AG04449 (cell line): Measurements from ENCODE around the gene SSPN.

Experiments
- CTCF ChIA-PET: fragments of 350-600 bp; formaldehyde crosslinking; extraction: SDS; loops from one replicate; lab custom pipeline; 2021; ENCODE audit warnings: antibody characterized with exemption; lab: Yijun Ruan, JAX
- POLR2A ChIA-PET: fragments of 400-600, 350-600 bp; formaldehyde crosslinking; extraction: SDS; loops from one replicate; lab custom pipeline; 2020; ENCODE audit warnings: antibody characterized with exemption, inconsistent platforms; lab: Yijun Ruan, JAX
- DNase-seq: peaks from one replicate; pipeline ENCODE4 v3.0.0-alpha.2; 2010; ENCODE audit warnings: low read depth, low spot score
- H3K4me3 ChIP-seq: 2 replicates; pipeline ENCODE4 v1.5.1; 2011; ENCODE audit warnings: low read depth, mild to moderate bottlenecking, control low read depth, low read length
- TF ChIP-seq, protein P1 (sequence below): IDR thresholded peaks from one replicate; pipeline ENCODE4 v1.5.1; 2011; ENCODE audit warnings: mild to moderate bottlenecking, moderate library complexity, low read length, control low read depth, inconsistent platforms; ENCODE audit not compliant: insufficient read depth; ENCODE audit errors: missing control alignments

The SSPN gene

DNA sequence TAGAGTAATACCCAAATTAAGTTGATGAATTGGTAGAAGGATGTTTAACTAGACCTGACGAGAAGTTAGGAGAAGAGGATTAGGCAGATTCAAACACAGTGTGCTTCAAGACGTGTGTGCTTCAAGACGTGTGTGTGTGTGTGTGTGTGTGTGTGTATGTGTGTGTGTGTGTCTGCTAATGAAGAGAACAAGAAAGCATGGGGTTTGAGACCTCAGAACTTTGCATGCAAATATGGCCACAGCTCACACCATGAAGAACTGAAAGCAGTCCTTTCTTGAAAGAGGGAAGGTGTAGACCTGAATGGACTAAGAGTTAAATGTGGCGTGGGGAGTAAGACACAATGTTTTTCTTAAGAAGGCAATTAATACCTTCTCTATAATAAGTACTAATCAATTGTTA, 32.5 kb upstream of the SSPN start:
- TF ChIP-seq, protein P1, sequence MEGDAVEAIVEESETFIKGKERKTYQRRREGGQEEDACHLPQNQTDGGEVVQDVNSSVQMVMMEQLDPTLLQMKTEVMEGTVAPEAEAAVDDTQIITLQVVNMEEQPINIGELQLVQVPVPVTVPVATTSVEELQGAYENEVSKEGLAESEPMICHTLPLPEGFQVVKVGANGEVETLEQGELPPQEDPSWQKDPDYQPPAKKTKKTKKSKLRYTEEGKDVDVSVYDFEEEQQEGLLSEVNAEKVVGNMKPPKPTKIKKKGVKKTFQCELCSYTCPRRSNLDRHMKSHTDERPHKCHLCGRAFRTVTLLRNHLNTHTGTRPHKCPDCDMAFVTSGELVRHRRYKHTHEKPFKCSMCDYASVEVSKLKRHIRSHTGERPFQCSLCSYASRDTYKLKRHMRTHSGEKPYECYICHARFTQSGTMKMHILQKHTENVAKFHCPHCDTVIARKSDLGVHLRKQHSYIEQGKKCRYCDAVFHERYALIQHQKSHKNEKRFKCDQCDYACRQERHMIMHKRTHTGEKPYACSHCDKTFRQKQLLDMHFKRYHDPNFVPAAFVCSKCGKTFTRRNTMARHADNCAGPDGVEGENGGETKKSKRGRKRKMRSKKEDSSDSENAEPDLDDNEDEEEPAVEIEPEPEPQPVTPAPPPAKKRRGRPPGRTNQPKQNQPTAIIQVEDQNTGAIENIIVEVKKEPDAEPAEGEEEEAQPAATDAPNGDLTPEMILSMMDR: no peak
- H3K4me3 ChIP-seq: no peak overlapping the region
- ChIA-PET POLR2A (no interaction called here), CTCF (interaction anchor here (1.2 kb wide), 1 partner anchor 13 kb away, joined by 5 read pairs; no protein-coding TSS in a partner anchor)
- DNase-seq: no peak

DNA sequence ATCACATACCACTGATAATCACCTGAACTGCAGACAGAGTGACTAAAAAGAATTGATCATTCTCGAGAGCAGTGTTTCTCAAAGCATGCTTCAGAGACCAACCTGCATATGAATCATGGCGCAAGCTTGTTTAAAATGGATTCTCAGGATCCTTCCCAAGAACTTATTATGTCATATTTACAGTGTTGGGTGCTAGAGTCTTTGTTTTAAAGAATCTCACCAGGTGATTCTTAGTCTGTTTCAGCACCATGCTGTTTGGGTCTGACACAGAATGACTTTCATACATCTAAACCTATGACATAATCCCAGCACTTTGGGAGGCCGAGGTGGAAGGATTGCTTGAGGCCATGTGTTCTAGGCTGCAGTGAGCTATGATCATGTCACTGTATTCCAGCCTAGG, 31.3 kb upstream of the SSPN start:
- no peak overlapping the region for H3K4me3 ChIP-seq
- TF ChIP-seq, protein P1: no peak
- CTCF ChIA-PET: no interaction called here
- POLR2A ChIA-PET: no interaction called here
- no peak for DNase-seq

DNA sequence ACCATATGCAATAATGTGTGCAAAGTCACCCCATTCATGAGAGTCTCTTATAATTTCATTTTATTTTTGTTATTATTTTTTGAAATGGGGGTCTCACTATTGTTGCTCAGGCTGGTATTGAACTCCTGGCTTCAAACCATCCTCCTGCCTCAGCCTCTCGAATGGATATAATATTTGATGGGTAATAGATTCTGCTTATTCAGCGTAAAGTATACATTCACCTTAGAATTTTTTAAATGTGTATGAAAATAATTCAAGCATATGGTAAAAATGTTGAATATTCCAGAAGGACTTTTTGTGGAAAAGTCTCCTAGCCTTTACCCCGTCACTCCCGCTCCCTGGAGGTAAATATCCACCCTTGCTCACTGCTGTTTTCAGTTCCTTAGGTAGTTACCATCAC, 23.4 kb upstream of the SSPN start:
- no peak for DNase-seq
- H3K4me3 ChIP-seq: no peak overlapping the region
- TF ChIP-seq, protein P1: no peak
- CTCF ChIA-PET: interaction anchor here (1.7 kb wide), 1 partner anchor 21 kb away, joined by 4 read pairs; no protein-coding TSS in a partner anchor
- POLR2A ChIA-PET: no interaction called here

- CTCF ChIA-PET: no interaction called here
- POLR2A ChIA-PET: no interaction called here
These were observed 22.8 kb upstream of the SSPN start for GRCh38 chr12:26172539-26172938.

GRCh38 chr12:26172946-26173552, 22.3 kb upstream of the SSPN start:
- POLR2A ChIA-PET: no interaction called here
- TF ChIP-seq, protein P1: no peak
- DNase-seq: no peak
- no peak overlapping the region for H3K4me3 ChIP-seq
- CTCF ChIA-PET: no interaction called here

More at GRCh38 chr12:26172539-26172938, 22.8 kb upstream of the SSPN start:
- H3K4me3 ChIP-seq: no peak overlapping the region
- DNase-seq: no peak
- TF ChIP-seq, protein P1: no peak

DNA sequence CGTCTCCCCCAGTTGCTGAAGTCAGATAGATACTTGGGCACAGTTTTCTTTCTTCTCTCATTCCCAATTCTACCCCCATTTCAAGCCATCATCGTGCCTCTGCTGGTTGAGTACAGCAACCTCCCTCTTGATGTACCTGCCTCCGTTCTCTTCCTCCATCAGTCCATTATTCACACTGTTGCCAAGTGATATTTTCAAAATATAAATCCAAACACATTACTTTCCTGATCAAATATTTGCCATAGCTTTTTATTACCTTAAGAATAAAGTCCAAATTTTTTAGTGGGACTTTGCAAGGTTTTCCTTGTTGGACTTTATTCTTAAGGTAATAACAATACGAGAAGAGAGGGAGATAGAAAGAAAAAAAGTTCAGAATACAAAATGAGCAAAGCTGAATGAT, 18.6 kb upstream of the SSPN start:
- H3K4me3 ChIP-seq: no peak overlapping the region
- TF ChIP-seq, protein P1: no peak
- ChIA-PET CTCF (no interaction called here), POLR2A (no interaction called here)
- DNase-seq: no peak
